Measurements from ENCODE around the gene PFKL. TPM values are rescaled to one million over a fixed set of nuclear protein-coding genes. Genes with fewer than 3 reads are reported as not detected.

The PFKL gene
- total and polyA plus RNA-seq, 11 donors: 34.0 to 85.1 (median 46.1) TPM

DNA sequence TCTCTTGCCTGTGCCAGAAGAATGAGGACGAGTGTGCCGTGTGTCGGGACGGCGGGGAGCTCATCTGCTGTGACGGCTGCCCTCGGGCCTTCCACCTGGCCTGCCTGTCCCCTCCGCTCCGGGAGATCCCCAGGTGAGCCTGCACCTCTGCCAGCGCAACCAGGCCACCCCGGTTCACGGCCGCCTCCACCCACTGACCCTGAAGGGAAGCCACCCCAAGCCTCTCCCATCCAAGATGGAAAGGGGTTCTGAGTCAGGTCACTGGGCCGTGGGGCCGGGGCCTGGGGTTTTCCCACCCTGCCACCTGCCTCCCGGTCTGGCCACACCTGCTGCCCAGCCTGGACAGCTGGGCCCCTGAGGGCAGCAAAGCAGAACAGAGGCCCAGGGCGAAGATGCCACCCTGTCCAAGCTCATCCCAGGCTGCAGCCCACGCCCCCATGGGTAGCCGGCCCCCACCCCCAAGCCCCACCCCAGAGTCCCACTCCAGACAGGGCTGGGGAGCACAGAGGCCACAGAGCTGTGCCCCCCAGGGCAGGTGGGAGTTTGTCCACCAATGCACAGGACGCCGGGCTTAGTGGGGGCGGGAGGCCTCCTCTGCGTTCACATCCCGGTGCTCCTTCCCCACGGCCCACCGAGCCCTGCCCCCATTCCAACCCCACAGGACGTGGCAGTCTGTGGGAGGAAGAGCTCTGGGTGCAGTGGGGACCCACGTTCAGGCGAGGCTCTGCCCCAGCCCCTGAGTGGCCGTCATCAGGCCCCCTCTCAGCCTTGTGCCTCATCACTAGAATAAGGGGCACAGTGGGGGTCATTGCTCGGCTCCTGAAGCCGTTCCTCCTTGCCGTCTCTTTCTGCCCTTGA lies 8.5 kb upstream of the PFKL start:
- TF ChIP-seq CTCF (IDR thresholded peaks at IDR 0.05) (no peak), POLR2A (IDR thresholded peaks at IDR 0.05) (no peak)
- Histone ChIP-seq H3K4me1 (peaks cover 0 to 16% (median 12%) of the 10 kb centered on the region in 12 donors), H3K27me3 (peaks cover 0 to 9% (median 6%) of the 10 kb centered on the region in 9 donors), H3K9me3 (no peaks in the 10 kb centered on the region), H3K4me3 (no peak overlapping the region), H3K36me3 (no peaks in the 10 kb centered on the region), H3K27ac (no peak overlapping the region)
- no peak for ATAC-seq
- WGBS, 4 donors: 83 to 90% (median 86%) methylated on average over 12 to 33 of the region's 33 CpGs
- DNase-seq: peak in 2 of 5 donors; percentile 24 to 60
- intact Hi-C loops (cut with DNase I): no loop called here

GRCh38 chr21:44291936-44292811 lies 7.7 kb upstream of the PFKL start:
- Histone ChIP-seq H3K4me1 (peaks cover 0 to 19% (median 12%) of the 10 kb centered on the region in 12 donors), H3K9me3 (no peaks in the 10 kb centered on the region), H3K4me3 (no peak overlapping the region), H3K27me3 (no peaks in the 10 kb centered on the region), H3K36me3 (no peaks in the 10 kb centered on the region), H3K27ac (no peak overlapping the region)
- WGBS, 4 donors: 51 to 65% (median 64%) methylated on average over 16 to 25 of the region's 25 CpGs
- no peak for ATAC-seq
- intact Hi-C loops (cut with DNase I): no loop called here
- DNase-seq: peak in 2 of 5 donors; percentile 31 to 54
- TF ChIP-seq POLR2A (IDR thresholded peaks at IDR 0.05) (no peak), CTCF (IDR thresholded peaks at IDR 0.05) (no peak)

DNA sequence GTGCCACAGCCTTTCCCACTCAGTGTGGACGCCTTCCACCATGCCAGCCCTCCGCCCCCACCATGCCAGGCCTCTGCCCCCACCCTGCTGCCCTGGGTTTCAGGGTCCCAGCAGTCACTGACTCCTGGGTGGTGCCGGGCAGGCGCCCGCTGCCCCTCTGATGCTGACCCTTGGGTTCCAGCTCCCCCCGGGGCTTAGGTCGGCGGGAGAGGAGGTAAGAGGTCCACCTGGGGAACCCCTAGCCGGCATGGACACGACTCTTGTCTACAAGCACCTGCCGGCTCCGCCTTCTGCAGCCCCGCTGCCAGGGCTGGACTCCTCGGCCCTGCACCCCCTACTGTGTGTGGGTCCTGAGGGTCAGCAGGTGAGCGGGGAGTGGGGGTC lies 7.0 kb upstream of the PFKL start:
- Histone ChIP-seq H3K27me3 (no peaks in the 10 kb centered on the region), H3K9me3 (no peaks in the 10 kb centered on the region), H3K27ac (no peak overlapping the region), H3K4me1 (peaks cover 5 to 25% (median 18%) of the 10 kb centered on the region in 12 donors), H3K36me3 (no peaks in the 10 kb centered on the region), H3K4me3 (no peak overlapping the region)
- WGBS, 4 donors: 89 to 96% (median 89%) methylated on average over 5 to 15 of the region's 15 CpGs
- intact Hi-C loops (cut with DNase I): no loop called here
- DNase-seq (peak in 2 of 5 donors; percentile 11 to 59), ATAC-seq (no peak)
- no peak for TF ChIP-seq POLR2A (IDR thresholded peaks at IDR 0.05)
- no peak for TF ChIP-seq CTCF (IDR thresholded peaks at IDR 0.05)
